GM19043 (cell line): ENCODE results near the gene FUT8.

Source experiments
- ATAC-seq: cut with Tn5 transposase; IDR thresholded peaks from one replicate; pipeline ENCODE4 v1.9.1; 2021; ENCODE audit warnings: low read depth; ENCODE audit not compliant: unreplicated experiment

FUT8 gene

GRCh38 chr14:65750906-65751305 is 338.4 kb downstream of the FUT8 start:
- no peak for ATAC-seq

DNA sequence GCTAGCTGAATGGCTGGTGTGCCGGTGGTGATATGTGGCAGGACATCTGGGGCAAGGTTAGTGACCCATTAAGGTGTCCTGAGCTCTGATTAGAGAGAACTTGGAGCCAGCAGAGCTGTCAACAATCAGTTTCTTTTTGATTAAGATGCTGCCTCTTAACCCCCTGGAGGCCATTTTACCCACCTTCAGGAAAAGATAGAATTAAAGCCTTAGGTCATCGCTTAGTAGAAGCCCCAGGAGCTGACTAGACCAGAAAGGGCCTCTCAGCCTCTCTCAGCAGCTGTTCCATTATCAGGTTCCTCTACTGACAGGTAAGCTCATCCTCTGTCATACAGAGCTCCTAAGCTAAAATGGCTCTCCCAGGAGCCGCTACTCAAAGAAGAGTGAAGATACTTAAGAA is 339.0 kb downstream of the FUT8 start:
- ATAC-seq: no peak

GRCh38 chr14:65753061-65753460 is 340.5 kb downstream of the FUT8 start:
- no peak for ATAC-seq

GRCh38 chr14:65755331-65755730 is 342.8 kb downstream of the FUT8 start:
- no peak for ATAC-seq

- no peak for ATAC-seq
Measured at GRCh38 chr14:65756880-65757279, 344.4 kb downstream of the FUT8 start.

DNA sequence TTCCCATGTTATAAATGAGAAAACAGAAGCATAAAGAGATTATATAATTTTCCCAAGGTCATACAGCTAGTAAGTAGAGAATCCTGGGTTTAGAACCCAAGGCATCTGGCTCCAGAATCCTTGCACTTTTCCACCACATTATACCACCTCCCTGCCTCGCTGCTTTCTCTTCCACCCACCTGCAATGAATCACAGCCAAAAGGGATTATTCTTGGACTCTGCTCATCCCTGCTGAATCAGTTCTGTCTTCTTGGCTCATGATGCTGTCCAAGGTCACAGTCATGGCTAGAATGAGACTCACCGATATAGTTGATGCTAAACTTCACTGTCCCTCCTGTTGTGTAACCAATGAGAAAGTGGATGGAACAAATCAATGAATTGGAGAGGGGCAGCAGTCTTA is 356.6 kb downstream of the FUT8 start:
- no peak for ATAC-seq

DNA sequence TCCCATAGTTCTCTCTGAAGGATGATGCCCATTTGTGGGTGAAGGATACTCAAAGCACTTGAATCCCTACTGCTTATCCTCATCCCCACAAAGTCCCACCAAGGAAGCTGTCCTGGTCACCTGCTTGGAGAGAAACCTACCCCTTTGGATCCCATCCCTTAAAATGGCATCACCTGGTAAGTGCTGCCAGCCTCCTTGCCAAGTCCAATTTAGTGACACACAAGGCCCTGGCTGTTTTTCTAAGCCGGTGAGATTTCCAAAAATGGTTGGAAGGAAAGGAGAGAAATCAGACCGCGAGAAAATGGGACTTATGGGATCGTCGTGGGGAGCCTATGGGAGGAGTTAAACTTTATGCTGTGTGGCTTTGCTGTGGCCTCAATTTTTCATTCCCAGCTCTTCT is 358.2 kb downstream of the FUT8 start:
- ATAC-seq: no peak

DNA sequence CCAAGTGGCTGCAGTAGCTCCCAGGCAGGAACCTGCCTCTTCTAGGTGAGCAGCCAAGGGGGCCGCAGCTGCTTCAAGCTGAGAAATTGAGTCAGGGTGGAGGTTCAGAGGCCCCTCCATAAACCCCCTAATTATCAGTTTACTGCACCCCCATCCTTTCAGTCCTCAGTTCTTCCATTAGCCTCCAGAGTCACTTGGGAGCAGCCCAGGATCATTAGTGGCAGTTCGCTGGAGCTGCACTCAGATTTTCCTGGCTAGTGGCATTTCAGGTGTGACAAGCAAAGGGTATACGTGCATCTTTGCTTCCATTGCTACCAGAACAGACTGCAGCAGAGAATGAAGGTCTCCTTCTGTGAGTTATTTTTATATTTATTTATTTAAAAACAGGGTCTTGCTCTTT is 358.7 kb downstream of the FUT8 start:
- no peak for ATAC-seq

DNA sequence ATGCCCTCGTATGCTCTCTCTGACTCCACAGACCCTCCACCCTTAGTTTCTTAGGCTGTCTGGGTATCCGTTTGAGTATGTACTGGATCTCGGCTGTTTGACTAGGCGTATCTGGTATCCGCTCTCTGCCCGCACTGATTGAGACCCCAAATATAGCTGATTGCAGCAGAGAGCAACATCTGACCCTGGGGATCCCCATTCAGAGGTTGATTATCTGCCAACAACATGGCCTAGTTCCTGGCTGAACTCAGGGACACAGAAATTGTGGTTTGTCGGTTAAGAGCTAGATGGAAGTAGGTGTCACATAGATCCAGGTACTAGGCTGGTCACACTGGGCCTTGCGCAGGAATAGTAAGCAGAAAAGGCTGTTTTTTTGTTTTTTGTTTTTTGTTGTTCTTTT is 359.9 kb downstream of the FUT8 start:
- no peak for ATAC-seq

DNA sequence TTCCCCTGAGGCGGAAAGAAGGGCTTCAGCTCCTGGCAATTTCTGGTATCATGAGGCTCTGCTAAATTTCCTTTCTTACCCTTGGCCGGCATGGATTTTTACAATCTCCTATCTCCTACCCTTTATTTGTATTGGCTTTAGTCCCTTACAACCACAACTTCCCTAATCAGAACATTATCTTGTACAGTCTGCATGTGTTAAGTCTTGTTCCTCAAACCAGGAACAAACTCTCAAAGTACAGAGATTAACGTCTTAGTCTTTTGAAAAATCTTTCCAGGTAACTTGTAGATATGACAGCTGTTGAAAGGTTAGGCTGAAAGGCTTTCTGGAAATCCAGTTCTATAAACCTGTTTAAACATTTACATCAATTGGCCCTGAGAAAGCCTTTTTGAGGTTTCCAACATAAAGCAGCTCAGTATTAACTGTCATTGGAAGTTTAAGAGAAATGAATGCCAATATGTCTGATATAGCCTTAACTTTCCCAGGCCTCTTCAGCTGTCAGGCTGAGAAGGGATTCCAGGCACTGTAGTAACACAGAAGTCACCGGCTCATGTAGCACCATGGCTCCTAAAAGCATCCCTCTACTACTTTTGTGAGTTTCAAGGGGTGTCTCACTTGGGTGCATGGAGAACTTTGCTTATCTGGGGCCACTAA is 360.5 kb downstream of the FUT8 start:
- no peak for ATAC-seq

DNA sequence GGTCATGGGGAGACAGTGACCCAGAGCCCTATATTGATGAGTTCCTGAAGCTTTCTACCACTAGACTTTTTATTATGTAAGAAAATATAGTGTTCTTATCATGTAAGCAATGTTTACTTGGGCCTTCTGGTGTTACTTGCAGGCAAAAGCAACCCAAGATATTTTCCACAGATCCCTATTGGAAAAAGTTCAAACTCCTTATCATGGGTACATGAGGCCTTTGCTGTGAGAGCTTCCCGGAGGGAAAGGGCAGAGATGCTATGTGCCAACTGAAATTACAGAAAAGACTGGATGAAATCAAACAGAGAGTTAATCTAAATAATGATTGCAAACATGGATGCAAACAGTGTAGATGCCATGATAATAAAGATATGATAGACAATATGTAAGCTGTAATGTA is 361.5 kb downstream of the FUT8 start:
- no peak for ATAC-seq

GRCh38 chr14:65776193-65776852 is 363.8 kb downstream of the FUT8 start:
- ATAC-seq: no peak

DNA sequence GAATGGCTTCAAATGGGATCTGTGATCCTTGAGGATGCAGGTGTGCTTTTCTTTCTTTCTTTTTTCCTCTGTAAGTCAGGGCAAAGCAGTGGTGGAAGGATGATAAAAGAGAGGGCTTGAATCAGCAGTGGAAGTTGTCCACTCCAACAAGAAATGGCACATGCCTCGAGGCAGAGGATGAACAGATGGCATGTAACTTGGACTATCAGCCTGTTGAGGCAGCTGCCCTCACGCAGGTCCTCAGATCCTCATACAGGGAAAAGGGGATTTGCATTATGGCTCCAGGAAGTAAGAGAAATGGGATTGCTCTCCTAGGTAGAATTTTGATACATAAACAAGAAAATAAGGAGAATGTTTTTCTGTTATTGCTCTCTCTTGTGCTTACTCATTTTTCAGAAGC is 368.0 kb downstream of the FUT8 start:
- ATAC-seq: no peak

- ATAC-seq: no peak
Measured at GRCh38 chr14:65783101-65783500, 370.6 kb downstream of the FUT8 start.

GRCh38 chr14:65783576-65783975 is 371.0 kb downstream of the FUT8 start:
- ATAC-seq: no peak

DNA sequence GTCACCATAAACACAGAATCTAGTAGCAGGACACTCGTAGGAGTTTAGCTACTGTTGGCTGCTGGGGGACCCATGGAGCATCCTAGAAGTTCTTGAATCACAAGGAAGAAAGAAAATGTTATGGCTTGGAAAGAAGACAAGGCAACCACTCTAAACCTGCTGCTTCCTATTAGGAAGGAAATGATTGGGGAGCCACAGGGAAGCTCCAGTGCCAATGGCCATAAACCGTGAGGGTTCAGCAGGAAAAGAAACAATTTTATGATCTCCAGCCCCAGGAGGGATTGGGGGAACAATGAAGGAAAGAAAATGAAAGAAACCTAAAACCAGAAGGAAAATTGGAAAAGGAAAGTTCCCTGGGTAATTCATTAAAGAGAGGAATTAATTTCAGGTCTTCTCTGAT is 372.0 kb downstream of the FUT8 start:
- ATAC-seq: no peak

DNA sequence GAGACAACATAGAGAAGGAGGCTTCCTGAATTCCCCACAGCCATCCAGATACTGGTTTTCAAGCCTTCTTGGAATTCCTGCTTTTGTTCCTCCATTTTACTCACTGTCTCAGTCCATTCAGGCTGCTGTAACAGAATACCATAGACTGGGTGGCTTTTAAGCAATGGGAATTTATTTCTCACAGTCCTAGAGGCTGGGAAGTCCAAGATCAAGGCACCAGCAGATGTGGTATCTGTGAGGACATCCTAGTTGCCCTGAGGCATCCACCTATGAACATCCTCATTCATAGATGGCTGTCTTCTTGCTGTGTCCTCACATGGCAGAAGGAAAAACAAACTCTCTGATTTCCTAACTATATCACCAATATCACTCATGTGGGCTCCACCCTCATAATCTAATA is 374.9 kb downstream of the FUT8 start:
- no peak for ATAC-seq

DNA sequence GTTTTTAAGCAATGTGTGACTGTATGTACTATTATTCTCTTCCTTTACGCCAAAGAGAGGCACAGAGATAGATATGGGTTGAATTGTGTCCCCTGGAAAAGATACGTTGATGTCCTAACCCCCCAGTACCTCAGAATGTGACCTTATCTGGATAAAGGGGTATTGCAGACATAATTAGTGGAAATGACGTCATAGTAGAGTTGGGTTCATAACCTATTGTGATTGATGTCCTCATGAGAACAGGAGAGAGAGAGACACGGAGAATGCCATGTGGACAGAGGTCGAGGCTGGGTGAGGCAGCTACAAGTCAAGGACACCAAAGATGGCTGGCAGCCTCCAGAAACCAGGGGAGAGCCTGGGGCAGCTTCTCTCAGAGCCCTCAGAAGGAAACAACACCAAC is 376.3 kb downstream of the FUT8 start:
- no peak for ATAC-seq

DNA sequence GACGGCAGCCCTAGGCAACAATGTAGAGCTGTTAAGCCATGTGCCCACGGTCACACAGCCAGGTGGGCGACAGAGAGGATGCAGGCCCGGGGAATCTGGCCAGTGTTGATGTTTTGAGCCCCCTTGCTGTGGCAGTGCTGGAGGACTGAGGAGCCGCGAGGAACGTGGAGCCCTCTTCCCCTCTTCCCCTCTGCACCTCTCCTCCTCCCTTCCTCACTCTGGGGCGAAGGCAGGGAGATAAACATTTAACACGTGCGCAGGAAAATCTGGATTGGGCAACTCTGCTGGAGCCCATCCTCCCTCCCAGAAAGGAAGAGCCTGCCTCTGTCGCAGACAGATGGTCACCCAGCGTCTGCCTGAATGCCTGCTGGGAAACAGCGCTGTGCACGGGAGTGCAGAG is 376.8 kb downstream of the FUT8 start:
- no peak for ATAC-seq

GRCh38 chr14:65790172-65790815 is 377.8 kb downstream of the FUT8 start:
- ATAC-seq: no peak

DNA sequence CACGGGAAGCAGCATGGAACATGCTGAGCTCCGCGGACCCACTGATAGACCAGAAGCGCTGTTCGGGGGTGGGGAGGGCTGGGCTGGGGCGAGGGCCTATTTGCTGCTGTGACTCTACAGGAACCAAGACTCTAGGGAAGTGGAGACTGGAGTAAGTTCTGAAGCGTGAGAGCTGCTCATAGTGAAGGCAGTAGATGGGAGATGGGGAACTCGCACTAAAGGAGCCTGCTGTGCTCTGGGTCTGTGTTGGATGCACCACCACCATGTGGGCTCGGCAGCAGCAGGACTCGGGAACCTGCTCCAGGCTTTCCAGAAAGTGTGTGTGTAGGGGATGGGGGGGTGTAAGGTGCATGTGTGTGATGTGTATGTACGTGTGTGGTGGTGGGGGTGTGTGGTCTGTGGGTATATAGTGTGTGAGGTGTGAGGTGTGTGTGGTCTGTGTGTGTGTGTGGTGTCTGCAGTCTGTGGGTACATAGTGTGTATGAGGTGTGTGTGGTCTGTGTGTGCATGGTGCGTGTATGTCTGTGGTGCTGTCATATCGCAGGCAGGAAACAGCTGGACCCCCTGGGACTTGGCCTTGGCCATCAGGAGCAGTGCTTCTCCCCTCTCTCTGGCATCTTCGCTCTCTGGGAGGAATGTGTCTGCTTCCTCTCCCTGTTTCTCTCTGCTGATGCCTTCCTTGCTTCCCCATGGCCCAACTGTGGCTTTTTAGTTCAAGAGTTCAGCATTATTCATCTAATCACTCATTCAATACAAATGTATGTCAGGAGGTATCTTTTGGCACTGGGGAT is 378.9 kb downstream of the FUT8 start:
- ATAC-seq: no peak
